Activated T-cell treated with anti-CD3 and anti-CD28 coated beads for 24 hours (primary cell): ENCODE results near the gene ZBTB8A.
"Not testable (repeated sequence)": the region's sequence is repeated elsewhere in the genome, so short reads cannot be mapped to it uniquely, and the experiment has no call there.

Experiments used
- DNase-seq: peaks from one replicate; pipeline ENCODE4 v3.0.0-alpha.2; 2020; ENCODE audit warnings: low read depth

ZBTB8A gene

DNA sequence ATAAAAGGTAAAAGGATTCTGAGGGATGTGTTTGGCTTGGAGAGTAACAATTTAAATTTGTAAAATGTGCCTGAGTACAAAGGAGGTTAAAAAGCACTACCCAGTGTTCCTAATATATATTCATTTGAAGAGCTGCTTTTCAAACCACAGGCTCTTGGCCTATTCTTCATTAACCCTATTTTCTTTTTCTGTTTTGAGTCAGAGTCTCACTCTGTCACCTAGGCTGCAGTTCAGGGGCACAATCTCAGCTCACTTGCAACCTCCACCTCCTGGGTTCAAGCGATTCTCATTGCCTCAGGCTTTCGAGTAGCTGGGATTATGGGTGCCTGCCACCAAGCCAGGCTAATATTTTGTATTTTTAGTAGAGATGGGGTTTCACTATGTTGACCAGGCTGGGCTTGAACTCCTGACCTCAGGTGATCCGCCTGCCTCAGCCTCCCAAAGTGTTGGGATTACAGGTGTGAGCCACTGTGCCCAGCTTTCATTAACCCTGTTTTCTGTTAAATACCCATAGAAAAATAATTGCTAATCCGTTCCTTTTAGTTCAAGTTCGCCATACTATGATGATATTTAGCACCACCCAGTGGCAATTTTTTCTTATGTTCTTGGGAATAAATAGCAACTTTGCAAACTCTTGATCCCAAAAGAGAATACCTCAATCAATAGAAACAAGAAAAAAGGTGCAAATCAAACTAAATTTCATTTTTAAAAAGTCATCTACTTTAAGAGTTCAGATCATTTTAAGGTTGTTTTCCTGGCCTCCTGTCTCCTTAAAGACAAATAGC is 80.7 kb downstream of the ZBTB8A start:
- DNase-seq = no peak

DNA sequence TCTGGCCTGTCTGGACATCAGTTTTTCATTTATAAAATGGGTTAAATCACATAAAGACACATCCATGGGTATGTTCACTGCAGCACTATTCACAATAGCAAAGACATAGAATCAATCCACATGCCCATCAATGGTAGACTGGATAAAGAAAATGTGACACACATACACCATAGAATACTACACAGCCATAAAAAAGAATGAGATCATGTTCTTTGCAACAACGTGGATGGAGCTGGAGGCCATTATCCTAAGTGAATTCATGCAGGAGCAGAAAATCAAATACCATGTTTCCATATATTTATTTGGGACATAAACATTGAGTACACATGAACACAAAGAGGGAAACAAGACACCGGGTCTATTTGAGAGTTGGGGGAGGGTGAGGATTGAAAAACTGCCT is 83.0 kb downstream of the ZBTB8A start:
- DNase-seq = no peak

DNA sequence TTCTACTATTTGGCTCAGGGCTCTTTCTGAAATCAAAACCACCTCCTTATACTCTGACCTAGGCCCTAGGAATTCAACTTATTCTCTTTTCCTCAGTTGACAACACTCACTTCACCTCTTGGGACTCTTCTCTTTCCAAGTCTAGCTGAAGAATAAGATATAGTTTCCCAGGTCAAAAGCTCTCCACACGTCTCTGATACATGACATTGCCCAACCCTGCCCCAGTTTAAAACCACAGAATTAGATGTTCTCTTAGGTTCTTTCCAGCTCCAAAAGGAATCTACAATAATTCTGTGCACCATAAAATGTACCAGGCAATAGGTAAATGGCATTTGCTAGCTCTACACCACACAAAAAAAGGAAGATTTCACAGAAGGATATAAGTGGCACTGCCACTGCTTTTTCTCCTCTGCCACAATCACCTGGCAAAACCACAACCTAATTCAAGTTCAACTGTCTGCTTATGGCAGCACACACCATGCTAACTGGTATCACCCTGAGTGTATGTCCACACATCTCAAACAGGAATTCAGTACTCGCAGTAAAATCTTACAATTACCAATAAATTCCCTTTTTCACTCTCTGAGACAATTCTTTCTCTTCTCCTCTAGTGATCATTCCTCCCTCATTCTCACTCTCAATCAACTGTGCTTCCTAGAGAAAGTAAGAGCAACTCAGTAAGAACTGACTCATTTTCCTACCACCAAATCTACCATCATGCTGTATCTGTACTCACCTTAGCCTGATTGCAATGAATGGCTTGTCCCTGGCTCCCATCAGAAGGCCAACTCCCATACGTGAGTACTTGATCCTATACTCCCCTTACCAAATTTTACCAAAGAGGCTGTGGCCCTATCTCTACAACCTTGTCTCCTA is 83.8 kb downstream of the ZBTB8A start:
- DNase-seq = no peak

DNA sequence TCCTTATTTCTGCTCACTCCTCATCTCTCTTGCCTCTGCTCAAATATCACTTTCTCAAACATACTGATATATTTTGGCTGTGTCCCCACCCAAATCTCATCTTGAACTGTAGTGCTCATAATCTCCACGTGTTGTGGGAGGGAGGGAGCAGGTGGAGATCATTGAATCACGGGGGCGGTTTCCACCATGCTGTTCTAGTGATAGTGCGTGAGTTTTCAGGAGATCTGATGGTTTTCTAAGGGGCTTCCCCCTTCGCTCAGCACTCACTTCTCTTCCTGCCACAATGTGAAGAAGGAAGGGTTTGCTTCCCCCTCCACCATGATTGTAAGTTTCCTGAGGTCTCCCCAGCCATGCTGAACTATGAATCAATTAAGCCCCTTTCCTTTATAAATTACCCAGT is 84.5 kb downstream of the ZBTB8A start:
- DNase-seq = peak; percentile 28

DNA sequence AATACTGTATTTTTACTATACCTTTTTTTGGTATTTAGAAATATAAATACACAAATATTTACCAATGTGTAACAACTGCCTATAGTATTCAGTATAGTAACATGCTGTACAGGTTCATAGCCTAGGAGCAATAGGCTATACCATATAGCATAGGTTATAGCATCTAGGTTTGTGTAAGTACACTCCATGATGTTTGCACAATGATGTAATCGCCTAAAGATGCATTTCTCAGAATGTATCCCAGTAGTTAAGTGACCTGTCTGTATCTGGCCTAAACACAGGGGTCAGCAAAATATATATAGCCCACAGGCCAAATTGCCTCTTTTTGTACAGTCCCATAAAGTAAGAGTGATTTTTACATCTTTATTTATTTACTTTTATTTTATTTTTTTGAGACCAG is 86.9 kb downstream of the ZBTB8A start:
- DNase-seq = no peak

DNA sequence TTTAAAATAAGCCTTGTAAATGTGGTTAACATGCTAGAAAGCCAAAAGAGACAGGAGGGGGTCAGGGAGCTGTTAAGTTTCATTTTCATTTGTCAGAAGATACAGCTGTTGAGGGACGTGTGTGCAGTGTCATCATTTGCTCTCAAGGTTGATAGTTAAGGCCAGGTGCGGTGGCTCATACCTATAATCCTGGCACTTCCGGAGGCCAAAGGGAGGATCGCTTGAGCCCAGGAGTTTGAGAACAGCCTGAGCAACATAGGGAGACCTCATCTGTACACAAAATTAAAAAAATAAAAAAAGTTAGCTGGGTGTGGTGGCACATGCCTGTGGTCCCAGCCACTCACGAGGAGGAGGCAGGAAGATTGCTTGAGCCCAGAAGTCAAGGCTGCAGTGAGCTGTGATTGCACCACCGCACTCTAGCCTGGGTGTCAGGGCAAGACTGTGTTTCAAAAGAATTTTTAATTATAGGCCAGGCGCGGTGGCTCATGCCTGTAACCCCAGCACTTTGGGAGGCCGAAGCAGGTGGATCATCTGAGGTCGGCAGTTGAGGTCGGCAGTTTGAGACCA is 88.5 kb downstream of the ZBTB8A start:
- no peak for DNase-seq

DNA sequence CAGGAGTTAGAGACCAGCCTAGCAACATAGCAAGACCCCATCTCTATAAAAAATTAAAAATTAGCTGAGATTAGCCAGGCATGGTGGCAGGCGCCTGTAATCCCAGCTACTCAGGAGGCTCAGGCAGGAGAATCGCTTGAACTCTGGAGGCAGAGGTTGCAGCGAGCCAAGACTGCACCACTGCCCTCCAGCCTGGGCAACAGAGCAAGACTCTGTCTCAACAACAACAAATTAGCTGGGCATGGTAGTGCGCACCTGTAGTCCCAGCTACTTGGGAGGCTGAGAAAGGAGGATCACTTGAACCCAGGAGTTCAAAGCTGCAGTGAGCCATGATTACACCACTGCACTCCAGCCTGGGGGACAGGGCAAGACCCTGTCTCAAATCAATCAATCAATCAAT is 90.9 kb downstream of the ZBTB8A start:
- DNase-seq = not testable (repeated sequence)

DNA sequence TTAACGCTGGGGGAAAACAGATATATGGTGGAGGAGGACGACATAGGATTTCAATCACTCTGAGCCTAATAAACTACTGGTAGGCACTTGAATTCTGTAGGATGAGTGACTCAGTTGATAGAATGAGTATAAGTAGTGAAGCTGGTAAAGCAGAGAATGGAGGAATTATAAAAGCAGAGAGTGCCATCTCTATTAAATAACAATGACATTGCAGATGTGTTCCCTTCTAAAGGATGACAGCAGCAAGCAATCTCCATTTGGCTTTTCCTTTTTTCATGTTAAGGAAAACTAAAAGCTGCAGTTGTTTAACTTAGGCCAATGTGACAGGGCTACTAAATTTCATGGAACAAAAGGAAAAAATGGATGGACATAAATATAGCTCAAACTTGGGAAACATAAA is 93.6 kb downstream of the ZBTB8A start:
- DNase-seq = no peak

DNA sequence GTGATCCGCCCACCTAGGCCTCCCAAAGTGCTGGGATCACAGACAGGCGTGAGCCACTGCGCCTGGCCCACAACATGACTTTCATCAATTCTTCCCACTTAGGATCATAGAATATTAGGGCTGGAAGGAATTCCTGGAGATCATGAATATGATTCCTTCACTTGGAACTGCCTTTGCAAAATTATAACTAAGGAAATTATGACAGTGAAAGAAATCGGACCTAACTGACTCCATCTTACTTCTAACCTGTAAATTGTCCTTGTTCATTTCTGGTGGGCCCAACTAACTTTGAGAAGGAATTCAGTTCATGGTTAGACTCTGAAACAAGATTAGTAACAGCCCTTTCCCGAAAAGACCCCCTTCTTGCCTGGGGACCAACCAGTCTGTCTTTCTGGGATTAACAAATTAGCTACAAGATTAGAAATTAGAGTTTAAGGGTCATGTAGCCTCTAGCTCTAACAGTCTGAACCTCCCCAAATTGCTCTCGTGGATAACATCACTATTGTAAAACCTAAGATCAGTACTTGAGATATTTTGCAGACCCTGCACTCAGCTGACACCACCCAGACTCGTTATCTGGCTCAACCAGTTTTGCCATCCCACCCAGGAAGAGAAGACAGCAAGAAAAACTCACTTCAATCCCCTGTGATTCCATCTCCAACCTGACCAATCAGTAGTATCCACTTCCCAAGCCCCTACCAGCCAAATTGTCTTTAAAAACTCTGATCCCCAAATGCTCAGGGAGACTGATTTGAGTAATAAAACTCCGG is 96.5 kb downstream of the ZBTB8A start:
- DNase-seq = no peak

DNA sequence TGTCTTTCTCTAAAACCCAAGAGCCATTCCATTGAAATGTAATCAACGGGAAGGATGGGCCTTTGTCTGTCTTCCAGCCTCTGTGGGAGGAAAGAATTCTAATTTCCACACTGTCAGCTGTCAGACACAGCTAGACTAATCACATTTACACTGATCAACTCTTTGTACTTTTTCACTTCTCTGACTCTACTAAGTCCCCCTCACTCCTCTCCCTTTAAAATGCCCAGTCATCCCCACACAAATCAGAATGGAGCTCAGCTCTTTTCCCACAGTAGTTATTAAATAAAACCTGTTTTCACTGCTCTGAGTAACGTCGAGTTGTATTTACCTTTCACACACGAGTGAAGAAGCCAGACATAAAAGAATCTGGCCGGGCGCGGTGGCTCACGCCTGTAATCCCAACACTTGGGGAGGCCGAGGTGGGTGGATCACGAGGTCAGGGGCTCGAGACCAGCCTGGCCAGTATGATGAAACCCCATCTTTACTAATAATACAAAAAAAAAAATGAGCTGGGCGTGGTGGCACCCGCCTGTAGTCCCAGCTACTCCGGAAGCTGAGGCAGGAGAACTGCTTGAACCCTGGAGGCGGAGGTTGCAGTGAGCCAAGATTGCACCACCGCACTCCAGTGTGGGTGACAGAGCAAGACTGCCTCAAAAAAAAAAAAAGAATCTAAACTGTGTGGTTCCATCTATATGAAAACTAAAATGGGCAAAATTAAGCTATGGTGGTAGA is 97.9 kb downstream of the ZBTB8A start:
- no peak for DNase-seq

DNA sequence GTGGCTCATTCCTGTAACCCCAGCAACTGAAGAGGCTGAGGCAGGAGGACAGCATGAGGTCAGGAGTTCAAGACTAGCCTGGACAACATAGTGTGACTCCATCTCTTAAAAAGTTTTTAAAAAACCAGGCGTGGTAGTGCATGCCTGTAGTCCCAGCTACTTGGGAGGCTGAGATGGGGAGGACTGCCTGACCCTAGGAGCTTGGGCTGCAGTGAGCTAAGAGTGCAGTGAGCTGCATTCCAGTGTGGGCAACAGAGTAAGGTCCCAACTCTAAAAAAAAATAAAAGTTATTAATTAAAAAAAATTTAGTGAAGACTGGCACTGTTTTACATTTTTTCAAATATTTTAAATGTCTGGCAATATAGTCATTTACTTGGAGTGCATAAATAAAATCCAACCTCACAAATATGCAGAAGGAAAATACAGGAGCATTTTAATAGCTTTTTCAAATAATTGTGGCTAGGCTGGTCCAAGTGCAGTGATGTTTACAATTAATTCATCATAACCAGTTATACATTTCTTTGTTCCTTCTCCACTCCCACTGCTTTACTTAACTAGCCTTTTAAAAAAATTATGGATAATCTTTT is 100.4 kb downstream of the ZBTB8A start:
- DNase-seq = no peak

DNA sequence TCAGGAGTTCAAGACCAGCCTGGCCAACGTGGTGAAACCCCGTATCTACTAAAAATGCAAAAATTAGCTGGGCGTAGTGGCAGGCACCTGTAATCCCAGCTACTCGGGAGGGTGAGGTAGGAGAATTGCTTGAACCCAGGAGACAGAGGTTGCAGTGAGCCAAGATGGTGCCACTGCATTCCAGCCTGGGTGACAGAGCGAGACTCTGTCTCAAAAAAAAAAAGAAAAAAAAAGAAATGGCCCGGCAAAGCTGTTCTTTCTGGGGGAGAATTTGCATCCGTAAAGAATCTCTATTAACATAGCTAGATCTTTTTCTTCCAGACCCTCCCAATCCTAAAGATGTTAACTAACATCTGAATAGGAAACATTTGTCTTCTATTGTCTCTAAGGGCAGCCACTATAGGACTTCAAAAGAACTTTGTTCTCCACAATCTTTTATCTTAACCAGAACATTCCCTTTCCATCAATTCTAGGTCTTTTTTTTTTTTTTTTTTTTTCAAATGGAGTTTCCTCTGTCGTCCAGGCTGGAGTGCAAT is 103.1 kb downstream of the ZBTB8A start:
- not testable (repeated sequence) for DNase-seq

DNA sequence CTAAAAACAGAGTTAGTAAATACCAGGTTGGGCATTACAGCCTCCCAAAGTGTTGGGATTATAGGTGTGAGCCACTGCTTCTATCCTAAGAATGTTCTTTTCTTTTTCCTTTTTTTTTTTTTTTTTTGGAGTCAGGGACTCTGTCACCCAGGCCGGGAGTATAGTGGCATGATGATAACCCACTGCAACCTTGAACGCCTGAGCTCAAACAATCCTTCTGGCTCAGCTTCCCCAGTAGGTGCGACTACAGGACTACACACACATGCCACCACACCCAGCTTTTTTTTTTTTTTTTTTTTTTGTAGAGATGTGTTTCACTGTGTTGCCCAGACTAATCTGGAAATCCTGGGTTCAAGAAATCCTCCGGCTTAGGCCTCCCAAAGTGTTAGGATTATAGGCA is 105.2 kb downstream of the ZBTB8A start:
- no peak for DNase-seq

DNA sequence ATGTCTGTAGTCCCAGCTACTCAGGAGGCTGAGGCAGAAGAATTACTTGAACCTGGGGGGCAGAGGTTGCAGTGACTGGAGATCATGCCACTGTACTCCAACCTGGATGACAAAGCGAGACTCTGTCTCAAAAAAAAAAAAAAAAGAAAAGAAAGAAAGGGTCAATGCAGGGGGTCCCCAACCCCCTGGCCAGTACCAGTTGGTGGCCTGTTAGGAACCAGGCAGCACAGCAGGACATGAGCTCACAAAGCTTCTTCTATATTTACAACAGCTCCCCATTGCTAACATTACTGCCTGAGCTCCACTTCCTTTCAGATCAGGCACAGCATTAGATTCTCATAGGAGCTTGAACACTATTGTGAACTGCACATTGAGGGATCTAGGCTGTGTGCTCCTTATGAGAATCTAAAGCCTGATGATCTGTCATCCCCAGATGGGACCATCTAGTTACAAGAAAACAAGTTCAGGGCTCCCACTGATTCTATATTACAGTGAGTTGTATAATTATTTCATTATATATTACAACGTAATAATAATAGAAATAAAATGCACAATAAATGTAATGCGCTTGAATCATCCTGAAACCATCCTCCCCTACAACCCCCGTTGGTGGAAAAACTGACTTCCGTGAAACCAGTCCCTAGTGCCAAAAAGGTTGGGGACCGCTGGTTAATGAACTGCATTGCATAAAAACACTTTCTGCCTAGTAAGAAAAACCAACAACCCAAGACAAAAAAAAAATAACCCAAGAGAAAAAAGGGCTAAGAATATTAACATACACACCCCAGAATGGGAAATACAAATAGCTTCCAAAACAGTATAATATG is 108.3 kb downstream of the ZBTB8A start:
- DNase-seq = peak; percentile 19

DNA sequence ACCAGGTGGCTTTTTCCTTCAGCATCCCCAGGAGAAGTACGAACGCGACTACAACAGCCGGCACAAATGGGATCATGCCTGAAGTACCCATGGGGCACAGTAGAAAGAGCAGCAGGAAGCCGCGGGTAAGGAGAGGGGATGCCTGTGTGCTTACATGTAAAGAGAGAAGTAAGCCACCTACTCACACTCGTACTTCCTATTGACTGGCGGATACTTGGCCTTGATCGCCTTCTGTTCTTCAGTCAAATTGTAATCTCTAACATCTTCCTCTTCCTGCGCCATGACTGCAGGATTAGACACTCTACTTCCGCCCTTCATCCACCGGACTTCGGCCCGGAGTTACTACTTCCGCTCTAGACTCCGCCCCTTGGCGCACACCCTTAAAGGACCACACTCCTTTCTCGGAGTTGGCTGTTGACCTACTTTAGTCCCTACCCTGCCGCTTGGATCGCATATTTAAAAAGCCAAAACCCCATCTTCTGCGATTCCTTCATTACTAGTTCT is 111.1 kb downstream of the ZBTB8A start, which contains the start of gene ZBTB8OS:
ZBTB8OS (minus strand) TSS at position 303 of the 504 bp plus-strand sequence; CDS start at position 282, 21 bp downstream.
- DNase-seq = peak; percentile 83

DNA sequence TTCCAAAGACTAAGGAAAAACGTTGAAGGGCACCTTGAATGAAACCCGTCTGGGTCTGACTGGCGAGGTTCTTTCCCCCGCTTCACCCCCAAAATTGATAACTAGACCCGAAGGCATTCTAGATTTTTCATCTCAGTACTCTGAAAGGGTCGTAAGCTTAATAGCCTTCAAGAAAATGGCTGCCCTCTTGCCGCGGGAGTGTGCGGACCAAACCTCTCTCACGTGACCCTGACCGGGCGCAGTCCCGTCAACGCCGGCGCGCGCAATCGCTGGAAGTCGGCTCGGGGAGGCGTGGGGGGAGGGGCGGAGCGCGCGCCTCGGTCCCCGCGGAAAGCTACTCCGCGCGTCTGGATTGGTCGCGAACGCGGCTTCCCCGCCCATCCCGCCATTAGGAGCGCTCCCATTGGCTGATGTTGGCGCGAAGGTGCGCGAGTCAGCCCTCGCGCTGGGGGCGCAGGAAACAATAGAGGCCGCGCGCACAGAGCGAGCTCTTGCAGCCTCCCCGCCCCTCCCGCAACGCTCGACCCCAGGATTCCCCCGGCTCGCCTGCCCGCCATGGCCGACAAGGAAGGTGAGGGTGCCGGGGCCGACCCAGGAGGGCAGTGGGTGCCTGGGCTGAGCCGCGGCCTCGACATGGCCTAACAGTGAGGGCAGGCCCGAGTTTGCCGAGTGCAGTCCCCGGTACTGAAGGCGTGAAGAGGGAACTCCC is 111.7 kb downstream of the ZBTB8A start, which contains the start of gene RBBP4:
RBBP4 (plus strand) TSS at position 457 of the 709 bp plus-strand sequence; CDS start at position 556, 99 bp downstream.
- DNase-seq = peak; percentile 99

DNA sequence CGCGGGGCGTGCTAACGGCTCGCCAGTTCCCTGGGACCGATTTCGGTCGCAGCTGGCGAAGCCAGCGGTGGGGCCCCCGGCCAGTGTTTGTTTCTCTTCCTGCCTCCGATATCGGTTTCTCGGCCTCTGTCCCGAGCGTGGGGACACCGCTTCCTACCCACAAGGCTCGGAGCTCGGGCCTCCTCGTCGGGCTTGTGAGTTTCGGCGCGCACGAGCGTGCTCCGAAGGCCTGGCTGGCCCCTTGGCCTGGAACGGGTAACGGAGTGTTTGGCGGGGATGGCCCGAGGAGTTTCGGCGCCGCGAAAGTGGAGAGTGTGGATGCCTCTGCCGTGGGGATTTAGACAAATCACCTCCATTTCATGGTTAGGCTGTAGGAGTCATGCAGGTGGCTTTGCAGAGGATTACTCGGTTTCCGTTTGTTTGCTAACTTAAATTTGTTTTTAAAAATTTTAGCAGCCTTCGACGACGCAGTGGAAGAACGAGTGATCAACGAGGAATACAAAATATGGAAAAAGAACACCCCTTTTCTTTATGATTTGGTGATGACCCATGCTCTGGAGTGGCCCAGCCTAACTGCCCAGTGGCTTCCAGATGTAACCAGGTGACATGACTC is 112.3 kb downstream of the ZBTB8A start:
- no peak for DNase-seq

DNA sequence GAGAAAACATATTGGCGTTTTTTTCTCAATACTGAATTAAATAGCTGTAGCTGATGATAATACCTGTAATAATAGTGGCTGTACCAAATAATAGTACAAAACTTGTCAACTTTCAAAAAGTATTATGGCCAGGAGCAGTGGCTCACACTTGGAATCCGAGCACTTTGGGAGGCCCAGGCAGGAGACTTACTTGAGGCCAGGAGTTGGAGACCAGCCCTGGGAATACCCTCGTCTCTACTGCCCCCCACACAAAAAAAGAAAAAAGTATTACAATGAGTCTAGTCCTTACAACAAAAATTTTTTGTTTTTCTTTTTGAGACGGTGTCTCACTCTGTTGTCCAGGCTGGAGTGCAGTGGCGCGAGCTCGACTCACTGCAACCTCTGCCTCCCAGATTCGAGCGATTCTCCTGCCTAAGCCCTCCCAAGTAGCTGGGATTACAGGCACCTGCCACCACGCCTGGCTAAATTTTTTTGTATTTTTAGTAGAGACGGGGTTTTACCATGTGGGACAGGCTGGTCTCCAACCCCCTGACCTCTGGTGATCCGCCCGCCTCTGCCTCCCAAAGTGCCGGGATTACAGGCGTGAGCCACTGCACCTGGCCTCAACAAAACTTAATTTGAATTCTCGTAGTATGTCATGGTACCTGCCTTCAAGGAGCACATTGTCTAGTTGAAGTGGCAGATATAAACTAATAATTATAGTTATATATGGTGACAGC is 113.2 kb downstream of the ZBTB8A start:
- no peak for DNase-seq
